H9 (cell line): Measurements from ENCODE around the gene DUS1L. TPM values are rescaled to one million over a fixed set of nuclear protein-coding genes. Genes with fewer than 3 reads are reported as not detected.

Source experiments
- DNase-seq: peaks from one replicate; pipeline ENCODE4 v3.0.0-alpha.2; 2017
- H2AFZ ChIP-seq: one replicate; pipeline ENCODE4 v1.6.1; 2013; ENCODE audit warnings: mild to moderate bottlenecking, low read length, control low read depth, moderate library complexity
- H2AK5ac ChIP-seq: 2 replicates; pipeline ENCODE4 v1.6.1; 2013; ENCODE audit warnings: low read length, control low read depth, mixed read lengths; ENCODE audit not compliant: insufficient read length
- H2BK120ac ChIP-seq: one replicate; pipeline ENCODE4 v1.6.1; 2013; ENCODE audit warnings: low read depth, mild to moderate bottlenecking, low read length, control low read depth, inconsistent platforms; ENCODE audit not compliant: poor library complexity, severe bottlenecking
- H2BK12ac ChIP-seq: 2 replicates; pipeline ENCODE4 v1.6.1; 2013; ENCODE audit warnings: low read length, control low read depth, mixed read lengths, low read depth; ENCODE audit not compliant: insufficient read length
- H2BK15ac ChIP-seq: 2 replicates; pipeline ENCODE4 v1.6.1; 2013; ENCODE audit warnings: low read depth, low read length, control low read depth
- H2BK20ac ChIP-seq: one replicate; pipeline ENCODE4 v1.6.1; 2013; ENCODE audit warnings: low read depth, mild to moderate bottlenecking, low read length, control low read depth, inconsistent platforms; ENCODE audit not compliant: poor library complexity, severe bottlenecking
- H2BK5ac ChIP-seq: 2 replicates; pipeline ENCODE4 v1.6.1; 2013; ENCODE audit warnings: low read length, control low read depth, mixed read lengths; ENCODE audit not compliant: insufficient read length
- H3K14ac ChIP-seq: 2 replicates; pipeline ENCODE4 v1.6.1; 2013; ENCODE audit warnings: low read length, control low read depth; ENCODE audit not compliant: insufficient read depth
- H3K18ac ChIP-seq: 2 replicates; pipeline ENCODE4 v1.6.1; 2013; ENCODE audit warnings: low read depth, mild to moderate bottlenecking, mixed read lengths, low read length, control low read depth; ENCODE audit not compliant: insufficient read length
- H3K23ac ChIP-seq: 2 replicates; pipeline ENCODE4 v1.6.1; 2013; ENCODE audit warnings: low read length, control low read depth, mixed read lengths, low read depth; ENCODE audit not compliant: insufficient read length
- H3K23me2 ChIP-seq: 2 replicates; pipeline ENCODE4 v1.6.1; 2013; ENCODE audit warnings: low read depth, mild to moderate bottlenecking, mixed read lengths, low read length, control low read depth; ENCODE audit not compliant: insufficient read length, poor library complexity, severe bottlenecking
- H3K27ac ChIP-seq: 2 replicates; pipeline ENCODE4 v1.5.1; 2013; ENCODE audit warnings: low read length, control low read depth, mixed read lengths, low read depth; ENCODE audit not compliant: insufficient read length
- H3K27me3 ChIP-seq: 2 replicates; pipeline ENCODE4 v1.6.1; 2013; ENCODE audit warnings: low read length, control low read depth, inconsistent platforms; ENCODE audit not compliant: insufficient read depth
- H3K4ac ChIP-seq: 2 replicates; pipeline ENCODE4 v1.6.1; 2013; ENCODE audit warnings: low read depth, mild to moderate bottlenecking, control low read depth, inconsistent platforms, low read length, moderate library complexity
- H3K4me1 ChIP-seq: 2 replicates; pipeline ENCODE4 v1.6.1; 2013; ENCODE audit warnings: low read length, control low read depth, inconsistent platforms; ENCODE audit not compliant: insufficient read depth
- H3K4me2 ChIP-seq: 2 replicates; pipeline ENCODE4 v1.6.1; 2013; ENCODE audit warnings: low read length, control low read depth, mixed read lengths; ENCODE audit not compliant: insufficient read length, insufficient read depth
- H3K56ac ChIP-seq: 2 replicates; pipeline ENCODE4 v1.6.1; 2013; ENCODE audit warnings: low read depth, mild to moderate bottlenecking, mixed read lengths, low read length, control low read depth; ENCODE audit not compliant: insufficient read length
- H3K79me1 ChIP-seq: 2 replicates; pipeline ENCODE4 v1.6.1; 2013; ENCODE audit warnings: low read depth, mild to moderate bottlenecking, moderate library complexity, low read length, control low read depth, inconsistent platforms; ENCODE audit not compliant: insufficient read depth, poor library complexity, severe bottlenecking
- H3K79me2 ChIP-seq: 2 replicates; pipeline ENCODE4 v1.6.1; 2013; ENCODE audit warnings: low read length, control low read depth, inconsistent platforms; ENCODE audit not compliant: insufficient read depth
- H3K9ac ChIP-seq: 2 replicates; pipeline ENCODE4 v1.6.1; 2013; ENCODE audit warnings: low read length, control low read depth, mixed read lengths; ENCODE audit not compliant: insufficient read length; ENCODE audit errors: extremely low read depth
- H3K9me3 ChIP-seq: one replicate; pipeline ENCODE4 v1.6.1; 2013; ENCODE audit warnings: low read depth, low read length, inconsistent platforms; ENCODE audit not compliant: control insufficient read depth
- H3T11ph ChIP-seq: one replicate; pipeline ENCODE4 v1.6.1; 2013; ENCODE audit warnings: mild to moderate bottlenecking, low read length, control low read depth, inconsistent platforms
- H4K20me1 ChIP-seq: one replicate; pipeline ENCODE4 v1.6.1; 2013; ENCODE audit not compliant: control insufficient read depth, insufficient read length, insufficient read depth
- H4K5ac ChIP-seq: 2 replicates; pipeline ENCODE4 v1.6.1; 2013; ENCODE audit warnings: low read depth, mild to moderate bottlenecking, mixed read lengths, low read length, control low read depth; ENCODE audit not compliant: insufficient read length
- H4K8ac ChIP-seq: replicated peaks from 2 replicates; pipeline ENCODE4 v1.6.1; 2013; ENCODE audit warnings: low read length, control low read depth, mixed read lengths, low read depth; ENCODE audit not compliant: insufficient read length
- H4K91ac ChIP-seq: 2 replicates; pipeline ENCODE4 v1.6.1; 2013; ENCODE audit warnings: low read depth, mild to moderate bottlenecking, moderate library complexity, mixed read lengths, low read length, control low read depth; ENCODE audit not compliant: insufficient read length
- H3K27ac Mint-ChIP-seq, 3 experiments: 2 replicates in 2 of 3; 3 replicates in 1 of 3; pipeline ENCODE4 v1.8.0; 2020 to 2021; ENCODE audit warnings: mixed read lengths in 3 of 3, mild to moderate bottlenecking in 1 of 3, moderate library complexity in 1 of 3
- H3K27me3 Mint-ChIP-seq: 2 replicates; pipeline ENCODE4 v1.8.0; 2021; ENCODE audit warnings: low read depth, mild to moderate bottlenecking, moderate library complexity, mixed read lengths
- H3K36me3 Mint-ChIP-seq, 3 experiments: 2 replicates in 2 of 3; 3 replicates in 1 of 3; pipeline ENCODE4 v1.8.0; 2020 to 2021; ENCODE audit warnings: low read depth in 3 of 3, mixed read lengths in 3 of 3; ENCODE audit not compliant: insufficient read depth in 1 of 3
- H3K4me1 Mint-ChIP-seq, 2 experiments: 2 replicates each; pipeline ENCODE4 v1.8.0; 2020; ENCODE audit warnings: mixed read lengths in 2 of 2
- H3K4me3 Mint-ChIP-seq, 2 experiments: 2 replicates in 1 of 2; 3 replicates in 1 of 2; pipeline ENCODE4 v1.8.0; 2020 to 2021; ENCODE audit warnings: mild to moderate bottlenecking in 2 of 2, mixed read lengths in 2 of 2, moderate library complexity in 1 of 2
- H3K9me3 Mint-ChIP-seq, 2 experiments: 2 replicates in 1 of 2; 3 replicates in 1 of 2; pipeline ENCODE4 v1.8.0; 2020; ENCODE audit warnings: mild to moderate bottlenecking in 2 of 2, mixed read lengths in 2 of 2, moderate library complexity in 1 of 2
- CTCF ChIP-seq: fragments of 200-600 bp; sonication (generic); conservative IDR thresholded peaks from 3 replicates; pipeline ENCODE4 v1.8.0; 2021; ENCODE audit warnings: antibody characterized with exemption, mild to moderate bottlenecking
- WGBS: extraction: QIAGEN DNeasy Blood & Tissue Kit; methylation state at CpG from one replicate; pipeline ENCODE4 v1.1.7; 2013; ENCODE audit warnings: missing lambda C conversion rate, low lambda C conversion rate, mixed read lengths; ENCODE audit not compliant: insufficient read length; ENCODE audit errors: extremely low coverage; 5-methylcytosine and 5-hydroxymethylcytosine counted together
- total RNA-seq: library from RNA; stranded (reverse); gene quantifications from 2 replicates; pipeline ENCODE4 v1.2.1, GENCODE V29; 2021

Gene DUS1L
- total RNA-seq, 1 experiment from 2014 or later = 103 TPM

GRCh38 chr17:82076785-82077591 lies 11.4 kb upstream of the DUS1L start:
- Histone ChIP-seq H4K91ac (no peak overlapping the region), H3K14ac (no peak overlapping the region), H3K18ac (no peak overlapping the region), H3K9ac (no peak overlapping the region), H3K79me1 (no peaks in the 10 kb centered on the region), H3K4ac (no peak overlapping the region), H4K5ac (no peak overlapping the region), H4K8ac (no peak overlapping the region), H2BK12ac (no peak overlapping the region), H3K27me3 (no peaks in the 10 kb centered on the region), H2BK15ac (no peak overlapping the region), H2AK5ac (no peak overlapping the region), H3K23me2 (no peaks in the 10 kb centered on the region), H2AFZ (no peak overlapping the region), H3K4me1 (no peaks in the 10 kb centered on the region), H2BK5ac (no peak overlapping the region), H3K27ac (no peak overlapping the region), H3K4me2 (no peak overlapping the region), H4K20me1 (no peaks in the 10 kb centered on the region), H3K79me2 (no peaks in the 10 kb centered on the region), H3K23ac (no peak overlapping the region), H3T11ph (no peak overlapping the region), H3K56ac (no peak overlapping the region), H2BK120ac (no peak overlapping the region), H3K9me3 (no peaks in the 10 kb centered on the region), H2BK20ac (no peak overlapping the region)
- Mint-ChIP-seq H3K27me3 (peaks cover 29% of the 10 kb centered on the region), H3K4me1 (no peaks in the 10 kb centered on the region; a peak in 2 of 4 replicates), H3K9me3 (no peaks in the 10 kb centered on the region), H3K27ac (peak overlapping the region in 1 of 3 experiments; percentile 55; a peak in 2 of 7 replicates), H3K36me3 (peaks cover 14 to 28% (median 27%) of the 10 kb centered on the region in 3 experiments; a peak in 6 of 7 replicates), H3K4me3 (no peak overlapping the region; a peak in 1 of 5 replicates)
- no CpG with 5 or more reads among the region's 21 CpGs for WGBS
- no peak for TF ChIP-seq CTCF
- peak; percentile 79 for DNase-seq
